Measurements from ENCODE around the gene DOK3. TPM values are rescaled to one million over a fixed set of nuclear protein-coding genes. Genes with fewer than 3 reads are reported as not detected.
"Not testable (repeated sequence)": the region's sequence is repeated elsewhere in the genome, so short reads cannot be mapped to it uniquely, and the experiment has no call there.

The DOK3 gene
- total RNA-seq, 1 donor from 2014 or later = 0.79 TPM

DNA sequence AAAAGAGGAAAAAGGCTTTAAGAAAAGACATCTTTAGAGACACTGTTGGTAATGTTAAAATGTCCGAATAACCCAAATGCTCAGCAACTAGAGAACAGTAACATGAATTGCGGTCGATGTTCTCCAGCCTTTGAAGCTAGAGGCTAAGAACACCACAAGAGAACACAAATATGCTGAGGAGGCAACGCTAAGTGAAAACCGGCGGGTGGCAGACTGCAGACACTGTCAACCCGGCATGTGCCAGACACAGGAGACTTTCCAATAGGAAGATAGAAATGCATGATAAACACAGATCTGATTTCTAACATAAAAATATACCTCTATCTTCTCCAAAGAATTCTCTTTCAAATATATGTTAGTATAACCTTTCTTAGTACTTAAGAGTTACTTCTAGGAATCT lies 25.5 kb upstream of the DOK3 start:
- DNase-seq (ENCODE audit: low read depth in 2 of 2) = no peak

DNA sequence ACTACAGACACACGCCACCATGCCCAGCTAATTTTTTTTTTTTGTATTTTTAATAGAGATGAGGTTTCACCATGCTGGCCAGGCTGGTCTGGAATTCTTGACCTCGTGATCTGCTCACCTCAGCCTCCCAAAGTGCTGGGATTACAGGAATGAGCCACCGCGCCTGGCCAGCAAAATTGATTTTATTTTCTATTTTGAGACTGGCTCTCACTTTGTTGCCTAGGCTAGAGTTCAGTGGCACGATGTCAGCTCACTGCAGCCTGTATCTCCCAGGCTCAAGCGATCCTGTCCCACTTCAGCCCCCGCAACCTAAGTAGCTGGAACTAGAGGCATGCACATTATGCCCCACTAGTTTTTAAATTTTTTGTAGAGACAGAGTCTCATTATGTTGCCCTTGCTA lies 24.8 kb upstream of the DOK3 start:
- DNase-seq (ENCODE audit: low read depth in 2 of 2) = not testable (repeated sequence)

- no peak for DNase-seq (ENCODE audit: low read depth in 2 of 2)
Measured at GRCh38 chr5:177531209-177531940, 21.7 kb upstream of the DOK3 start.

GRCh38 chr5:177530638-177531037 lies 21.0 kb upstream of the DOK3 start:
- DNase-seq (ENCODE audit: low read depth in 2 of 2) = no peak

DNA sequence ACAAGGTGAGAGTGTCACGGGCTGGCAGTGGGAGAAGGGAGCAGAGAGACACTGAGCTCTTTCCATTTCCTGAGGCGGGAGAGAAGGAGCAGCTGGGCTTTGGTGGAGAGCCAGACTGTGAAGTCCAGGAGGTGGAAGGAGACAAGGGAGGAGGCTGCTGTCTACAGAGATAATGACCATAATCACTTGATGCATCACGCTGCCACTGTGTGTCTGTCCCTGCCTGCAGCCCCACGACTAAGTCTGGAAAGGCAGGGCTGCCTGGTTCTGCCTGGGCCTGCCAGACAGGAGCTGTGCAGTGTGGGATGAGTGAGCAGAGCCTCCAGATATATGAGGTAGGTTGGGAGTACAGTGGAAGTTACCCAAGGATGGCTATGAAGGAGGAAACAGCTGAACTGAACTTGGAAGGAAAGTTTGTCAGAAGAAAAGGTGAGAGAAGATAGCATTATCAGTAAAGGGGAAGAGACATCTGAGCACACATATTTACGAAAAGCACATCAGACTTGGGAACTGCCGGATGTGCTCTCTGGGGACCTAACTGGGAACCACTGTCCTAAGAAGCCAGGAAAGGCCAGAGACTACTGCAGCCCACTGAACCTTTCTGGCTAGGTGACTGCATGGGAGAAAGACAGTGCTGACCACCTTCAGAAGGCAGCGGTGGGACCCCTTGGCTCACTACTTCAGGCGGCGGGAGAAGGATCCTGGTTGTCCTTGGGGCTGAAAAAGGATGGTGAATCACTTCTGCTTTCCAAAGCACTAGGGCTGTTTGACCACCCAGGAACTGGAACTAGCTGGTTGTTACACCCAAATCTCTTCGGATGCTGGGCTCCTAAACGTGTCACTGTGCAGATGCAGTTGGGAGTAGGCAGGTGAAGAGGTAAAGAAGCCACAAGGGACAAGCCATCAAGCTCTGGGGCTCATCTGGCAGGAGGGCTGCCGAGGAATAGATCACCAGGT lies 19.9 kb upstream of the DOK3 start:
- DNase-seq (ENCODE audit: low read depth in 2 of 2) = no peak

DNA sequence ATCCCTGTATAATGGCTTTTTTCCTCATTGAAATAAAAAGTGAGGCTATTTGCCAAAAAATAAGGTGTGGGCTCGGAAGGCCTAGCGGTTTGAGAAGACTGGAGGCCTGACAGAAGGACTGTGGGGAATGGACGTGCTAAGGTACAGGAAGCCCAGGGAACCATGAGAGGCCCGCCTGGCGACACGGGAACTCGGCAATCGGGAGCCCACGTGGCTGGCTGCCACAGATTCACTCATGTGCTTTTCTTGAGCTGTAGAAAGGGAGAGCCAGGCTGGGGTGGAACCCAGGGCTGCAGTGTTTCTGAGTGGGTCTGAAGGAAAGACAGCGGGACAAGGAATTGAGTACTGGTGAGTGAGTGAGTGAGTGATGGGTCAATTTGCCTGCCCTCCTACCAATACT lies 19.0 kb upstream of the DOK3 start:
- DNase-seq (ENCODE audit: low read depth in 2 of 2) = no peak

- no peak for DNase-seq (ENCODE audit: low read depth in 2 of 2)
Measured at GRCh38 chr5:177527595-177527994, 18.0 kb upstream of the DOK3 start.

GRCh38 chr5:177526791-177527190 lies 17.2 kb upstream of the DOK3 start:
- DNase-seq (ENCODE audit: low read depth in 2 of 2) = no peak

DNA sequence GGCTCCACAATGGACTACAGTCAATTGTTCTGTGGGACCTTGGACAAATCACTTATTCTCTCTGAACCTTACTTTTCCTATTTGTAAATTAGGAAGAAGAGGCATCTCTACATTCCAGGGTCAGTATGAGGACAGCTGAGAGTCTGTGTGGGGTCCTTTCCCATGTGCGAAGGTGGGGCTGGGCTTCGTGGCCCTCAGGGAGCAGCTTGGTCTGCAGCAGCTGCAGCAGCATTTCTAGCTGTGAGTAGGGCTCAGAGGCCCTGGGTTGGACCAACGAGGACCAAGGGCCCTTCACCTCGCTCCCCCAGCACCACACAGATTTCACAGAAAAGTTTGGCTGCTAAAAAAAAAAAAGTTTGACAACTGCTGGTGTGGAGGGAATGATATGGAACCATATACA lies 16.6 kb upstream of the DOK3 start:
- no peak for DNase-seq (ENCODE audit: low read depth in 2 of 2)

DNA sequence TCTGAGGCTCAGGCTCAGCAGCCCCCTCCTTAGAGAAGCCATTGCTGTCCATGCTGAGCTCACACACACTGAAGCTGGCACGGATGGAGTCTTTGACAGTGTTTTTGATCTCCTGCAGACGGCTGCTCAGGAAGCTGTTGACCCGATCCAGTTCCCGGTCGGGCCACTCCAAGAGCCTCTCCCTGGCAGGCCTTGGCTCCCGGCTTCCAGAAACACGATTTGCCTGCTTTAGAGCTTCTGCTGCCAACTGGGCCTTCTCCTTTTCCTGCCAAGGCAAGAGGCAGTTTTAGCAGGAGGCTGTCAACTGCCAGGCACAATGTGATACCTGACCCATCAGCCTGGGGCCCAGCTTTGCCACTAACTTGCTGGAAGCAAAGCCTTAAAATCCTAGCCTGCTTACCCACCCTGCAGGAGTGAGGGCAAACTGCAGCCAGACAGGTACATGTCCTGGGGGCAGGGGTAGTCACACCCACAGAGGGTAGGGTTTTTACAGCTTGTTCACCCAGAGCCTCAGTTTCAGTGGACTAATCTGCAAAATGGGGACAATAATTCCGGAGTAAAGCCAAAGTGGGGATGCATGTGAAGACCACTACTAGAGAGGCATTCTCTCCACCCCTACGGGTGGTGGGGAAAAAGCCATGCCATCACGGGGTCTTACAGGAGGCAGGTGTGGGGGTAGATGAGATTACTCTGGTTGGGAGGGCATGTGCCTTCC lies 15.5 kb upstream of the DOK3 start:
- no peak for DNase-seq (ENCODE audit: low read depth in 2 of 2)

DNA sequence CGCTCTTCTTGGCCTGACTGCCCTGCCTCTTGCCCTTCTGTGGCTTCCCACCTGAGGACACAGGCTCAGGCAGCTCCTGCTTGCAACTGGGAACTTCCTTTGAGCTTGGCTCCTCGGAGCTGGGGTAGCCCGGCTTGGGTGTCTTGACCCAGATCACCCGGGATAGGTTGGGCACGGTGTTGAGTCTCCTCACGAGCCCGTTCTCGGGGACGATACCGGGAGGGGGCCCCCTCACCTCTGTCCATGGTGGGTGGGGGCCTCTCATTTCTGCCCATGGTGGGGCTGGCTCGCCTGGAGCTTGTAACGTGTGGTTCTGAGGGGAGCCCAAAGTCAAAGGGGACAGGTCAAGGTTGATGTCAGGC lies 14.9 kb upstream of the DOK3 start:
- no peak for DNase-seq (ENCODE audit: low read depth in 2 of 2)

- no peak for DNase-seq (ENCODE audit: low read depth in 2 of 2)
Measured at GRCh38 chr5:177523711-177524538, 14.3 kb upstream of the DOK3 start.

DNA sequence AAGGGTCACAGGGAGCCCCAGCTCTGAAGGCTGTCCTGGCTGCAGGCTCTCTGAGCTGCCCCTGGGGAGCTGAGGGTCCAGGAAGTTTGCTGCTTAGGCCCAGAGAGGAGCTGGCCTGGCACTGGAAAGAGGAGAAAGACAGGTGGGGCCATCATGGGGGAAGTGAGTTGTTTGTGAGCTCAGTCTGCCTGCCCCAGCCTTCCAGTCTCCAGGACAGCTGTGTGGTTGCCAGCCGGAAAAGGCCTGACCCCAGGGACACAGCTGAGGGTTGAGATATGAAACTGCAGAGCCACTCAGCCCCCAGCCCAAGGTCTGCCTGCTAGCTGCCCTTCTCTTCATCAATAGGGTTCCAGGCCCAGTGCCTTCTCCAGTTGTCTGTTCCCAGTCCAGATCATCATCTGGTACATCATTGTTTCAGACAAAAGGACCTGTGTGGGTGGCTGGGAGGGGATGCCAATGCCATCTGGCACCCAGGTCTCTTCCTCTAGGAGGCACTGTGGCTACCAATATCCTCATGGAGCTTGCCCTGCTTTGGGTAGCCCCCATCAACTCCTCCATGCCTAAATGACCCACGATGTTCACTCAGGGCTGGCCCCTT lies 11.4 kb upstream of the DOK3 start:
- DNase-seq (ENCODE audit: low read depth in 2 of 2) = peak in 1 of 2 donors; percentile 21

DNA sequence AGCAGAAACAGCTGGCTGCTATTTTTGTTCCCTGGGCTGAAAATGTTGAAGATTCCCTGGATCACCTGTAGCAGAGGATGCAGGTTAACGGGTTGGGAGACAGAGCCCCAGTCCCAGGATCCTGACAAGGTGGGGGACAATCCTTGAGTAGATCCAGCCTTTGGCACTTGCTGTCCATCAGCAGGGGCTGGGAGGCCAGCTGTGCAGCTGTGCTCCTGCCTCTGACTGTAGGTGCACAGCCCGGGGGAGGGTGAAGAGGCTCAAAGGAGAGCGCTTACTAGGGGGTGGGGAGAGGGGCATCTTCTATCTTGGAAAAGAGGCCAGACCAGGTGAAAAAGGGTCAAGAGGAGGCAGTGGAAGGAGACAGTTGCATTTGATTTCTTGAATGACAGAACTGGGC lies 10.6 kb upstream of the DOK3 start:
- no peak for DNase-seq (ENCODE audit: low read depth in 2 of 2)

DNA sequence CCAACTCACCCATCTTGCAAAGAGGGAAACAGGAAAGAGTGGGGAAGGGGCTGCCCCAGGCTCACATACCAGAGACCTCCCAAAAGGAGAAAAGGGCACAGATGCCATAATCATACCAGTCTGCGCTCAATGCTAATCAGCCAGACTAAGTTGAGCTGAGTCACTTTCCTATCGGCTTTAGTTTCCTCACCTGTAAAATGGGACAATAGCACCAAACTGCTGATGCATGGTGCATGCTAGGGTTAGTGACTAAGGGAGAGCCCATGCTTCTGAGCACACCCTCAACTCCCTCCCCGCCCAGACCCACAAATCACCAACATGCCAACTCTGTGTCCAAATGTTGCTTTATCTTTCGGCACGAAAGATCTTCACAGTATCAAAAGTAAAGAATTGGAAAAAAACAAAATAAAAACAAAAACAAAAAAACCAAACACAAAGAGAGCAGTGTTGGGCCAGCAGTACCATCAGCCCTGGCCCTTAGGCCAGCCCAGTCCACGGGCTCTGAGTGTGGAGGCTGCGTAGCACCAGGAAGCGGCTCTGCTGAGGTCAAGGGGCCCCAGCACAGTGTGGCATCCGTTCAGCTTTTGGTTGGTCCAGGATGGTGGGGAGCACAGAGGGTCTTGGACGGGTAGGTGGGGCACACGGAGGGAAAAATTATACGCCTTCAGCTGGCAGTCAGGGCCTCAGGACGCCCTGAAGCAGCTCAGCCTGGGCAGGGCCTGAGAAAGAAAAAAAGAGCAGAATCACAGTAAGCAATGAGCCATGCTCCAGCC lies 10.0 kb upstream of the DOK3 start:
- no peak for DNase-seq (ENCODE audit: low read depth in 2 of 2)

DNA sequence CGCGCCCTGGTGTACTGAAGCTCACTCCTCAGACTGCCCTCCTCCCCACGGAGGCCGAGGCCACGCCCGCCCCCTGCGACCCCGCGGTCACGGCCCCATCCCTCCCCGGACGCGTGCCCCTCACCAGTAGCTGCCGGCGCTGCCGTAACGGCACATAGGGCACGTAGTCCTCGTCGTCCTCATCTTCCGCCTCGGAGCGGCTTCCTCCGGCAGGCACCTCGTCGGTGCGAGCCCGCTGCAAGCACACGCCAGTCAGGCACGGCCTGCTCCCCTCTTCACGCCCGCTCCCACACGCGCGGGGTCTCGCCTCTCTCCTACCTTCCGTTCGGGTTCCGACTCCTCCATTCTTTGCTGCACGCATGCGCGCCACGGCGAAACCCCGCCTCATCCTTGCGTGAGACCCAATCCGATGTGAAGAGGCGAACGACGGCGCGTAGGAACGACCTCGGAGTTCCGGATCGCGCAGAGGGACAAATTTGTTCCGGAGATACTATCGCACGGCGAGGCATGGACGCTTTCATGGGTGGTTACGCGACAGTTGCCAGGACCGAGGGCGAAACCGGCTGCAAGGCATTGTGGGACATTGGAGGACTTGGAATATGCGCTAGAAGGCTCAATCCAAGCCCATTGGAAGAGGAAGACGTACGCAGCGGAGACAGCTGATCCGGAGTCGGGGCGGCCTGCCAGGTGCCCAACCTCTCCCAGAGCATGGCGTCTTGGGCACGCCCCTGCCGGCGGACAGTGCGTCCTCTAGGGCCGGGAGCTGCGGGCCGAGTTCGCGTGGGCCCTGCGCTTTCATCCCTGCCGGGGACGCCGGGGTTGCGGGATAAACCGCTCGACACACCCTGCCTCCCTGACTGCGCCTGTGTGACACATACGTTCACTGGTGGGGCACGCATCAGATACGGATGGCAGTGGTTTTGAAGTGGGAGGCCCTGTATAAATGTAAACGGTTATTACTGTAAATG lies 7.3 kb upstream of the DOK3 start, which contains the start of gene DDX41:
Gene DDX41, minus strand, starts transcription at position 361 of the 968 bp plus-strand sequence. Its CDS starts 16 bp downstream, at position 345.
- DNase-seq (ENCODE audit: low read depth in 2 of 2) = peak; percentile 99

GRCh38 chr5:177515580-177515979 lies 6.0 kb upstream of the DOK3 start:
- no peak for DNase-seq (ENCODE audit: low read depth in 2 of 2)

DNA sequence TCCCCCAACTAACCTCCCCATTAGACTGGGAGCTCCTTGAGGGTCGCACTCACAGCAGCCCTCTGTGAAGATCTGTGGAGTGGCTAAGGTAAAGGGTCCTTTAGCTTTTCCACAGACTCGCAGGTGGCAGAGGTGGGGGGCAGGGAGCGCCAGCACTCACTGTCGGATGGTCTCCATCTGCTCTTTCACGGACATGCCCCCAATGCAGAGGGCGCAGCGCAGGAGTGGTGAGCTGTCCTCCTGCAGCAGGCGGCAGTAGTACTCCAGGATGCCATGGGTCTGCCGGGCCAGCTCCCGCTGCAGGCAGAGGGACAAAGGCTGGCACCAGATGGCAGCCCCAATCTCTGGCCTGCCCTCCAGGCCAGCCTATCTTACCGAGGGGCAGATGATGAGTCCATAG lies 4.9 kb upstream of the DOK3 start:
- no peak for DNase-seq (ENCODE audit: low read depth in 2 of 2)

DNA sequence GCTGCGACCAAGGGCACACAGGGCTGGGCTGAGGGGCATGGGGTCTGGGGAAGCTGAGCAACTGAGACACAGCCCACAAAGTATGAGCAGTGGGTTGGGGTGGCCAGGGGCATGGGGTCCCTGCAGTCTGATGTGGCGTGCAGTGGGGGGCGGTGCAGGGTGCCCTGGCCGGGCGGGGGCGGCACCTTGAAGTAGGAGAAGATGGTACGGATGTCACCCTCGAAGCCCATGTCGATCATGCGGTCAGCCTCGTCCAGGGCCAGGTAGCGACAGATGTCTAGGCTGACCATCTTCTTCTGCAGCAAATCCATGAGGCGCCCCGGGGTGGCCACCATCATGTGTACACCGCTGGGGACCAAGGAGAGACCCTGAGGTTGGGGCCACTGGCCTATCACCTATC lies 3.9 kb upstream of the DOK3 start:
- no peak for DNase-seq (ENCODE audit: low read depth in 2 of 2)

All from lung microvascular endothelial cell (primary cell).